ENCODE measurements around the gene EPHA3. TPM values are rescaled to one million over a fixed set of nuclear protein-coding genes. Genes with fewer than 3 reads are reported as not detected.

EPHA3 gene
- total and polyA plus RNA-seq, 2 of the 4 experiments (the other 2 are of a cell fraction) = 0.10 to 0.18 TPM

DNA sequence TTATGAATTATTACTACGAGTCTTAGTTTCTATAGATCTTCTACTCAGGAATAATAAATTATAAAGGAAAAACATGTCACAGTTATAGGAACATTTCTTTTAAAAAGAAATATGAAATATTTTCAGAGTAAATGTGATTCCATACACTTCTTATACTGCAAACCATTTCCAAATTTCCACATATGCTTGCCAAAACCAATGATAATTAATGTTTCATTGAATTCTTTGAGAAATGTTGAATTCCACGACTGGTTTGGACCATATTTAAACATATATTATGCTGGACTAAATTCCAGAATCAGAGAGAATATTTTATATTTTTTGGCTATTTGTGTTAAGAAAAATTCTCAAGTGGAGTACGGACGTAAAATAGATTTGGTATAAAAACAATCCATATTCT, 144.6 kb downstream of the EPHA3 start:
- H3K4ac ChIP-seq (ENCODE audit: low read depth, low read length) = no peak overlapping the region
- in situ Hi-C loops (cut with MboI; ENCODE audit: low sequenced_read_pairs) = no loop called here

More for the DNA sequence above, 144.6 kb downstream of the EPHA3 start:
- Histone ChIP-seq H3K56ac (ENCODE audit: extremely low read depth, insufficient read depth, low read length) (no peak overlapping the region), H3K36me3 (ENCODE audit: control insufficient read depth, insufficient read depth, low read length) (no peaks in the 10 kb centered on the region), H2BK15ac (ENCODE audit: low read depth, low read length) (no peak overlapping the region), H2AK5ac (ENCODE audit: low read depth, low read length) (no peak overlapping the region), H3K4me2 (ENCODE audit: low read depth, low read length) (no peak overlapping the region), H3K23ac (ENCODE audit: low read depth, low read length) (no peak overlapping the region), H4K8ac (ENCODE audit: low read depth in 2 of 2, low read length in 2 of 2) (no peak overlapping the region), H3K14ac (replicated peaks; ENCODE audit: low read depth, low read length) (no peak overlapping the region), H3K27ac (ENCODE audit: insufficient read depth, low read length) (no peak overlapping the region), H3K18ac (ENCODE audit: low read depth, low read length) (no peak overlapping the region), H3K4me1 (ENCODE audit: control insufficient read depth, insufficient read depth, low read length) (no peaks in the 10 kb centered on the region), H3K9ac (ENCODE audit: low read depth, low read length) (no peak overlapping the region), H2AK9ac (replicated peaks; ENCODE audit: low read depth, low read length, poor library complexity) (no peak overlapping the region), H3K27me3 (ENCODE audit: control insufficient read depth, insufficient read depth, low read length) (no peaks in the 10 kb centered on the region), H3K9me1 (ENCODE audit: insufficient read depth, low read length) (no peaks in the 10 kb centered on the region), H3K9me3 (ENCODE audit: control insufficient read depth, insufficient read depth, low read length) (no peaks in the 10 kb centered on the region), H4K5ac (ENCODE audit: low read depth, low read length) (no peak overlapping the region), H4K91ac (ENCODE audit: insufficient read depth, low read depth, low read length) (no peak overlapping the region), H3K4me3 (ENCODE audit: insufficient read depth, low read depth, low read length) (no peak overlapping the region), H2BK20ac (ENCODE audit: low read depth, low read length) (no peak overlapping the region), H2AFZ (replicated peaks; ENCODE audit: low read length, poor library complexity) (no peak overlapping the region), H2BK5ac (ENCODE audit: low read depth, low read length, poor library complexity, severe bottlenecking) (no peak overlapping the region), H3K79me1 (ENCODE audit: low read depth in 1 of 2, low read length in 2 of 2) (no peaks in the 10 kb centered on the region), H4K20me1 (ENCODE audit: insufficient read depth, low read length) (no peaks in the 10 kb centered on the region), H2BK120ac (ENCODE audit: low read depth, low read length) (no peak overlapping the region)
- ATAC-seq (ENCODE audit: low read depth) (no peak), DNase-seq (no peak)
- BruUV-seq (replicated peaks) = no TSS peak
- ChIA-PET CTCF (no interaction called here), POLR2A (ENCODE audit: unreplicated experiment) (no interaction called here)
- WGBS, 2 experiments (ENCODE audit: extremely low coverage in 2 of 2, insufficient read length in 1 of 2) = no CpG with 5 or more reads among the region's 4 CpGs
- intact Hi-C loops (cut with micrococcal nuclease) (no loop called here), dilution Hi-C loops (cut with HindIII; ENCODE audit: low sequenced_read_pairs, unreplicated experiment) (no loop called here)
- no peak for TF ChIP-seq NFE2L2 (IDR thresholded peaks at IDR 0.05; ENCODE audit: low read depth, low read length)
- no peak for TF ChIP-seq CEBPB (IDR thresholded peaks at IDR 0.05; ENCODE audit: low read depth, low read length)
- TF ChIP-seq POLR2A (IDR thresholded peaks at IDR 0.05; ENCODE audit: low read depth, low read length) = no peak
- no peak for TF ChIP-seq MXI1 (IDR thresholded peaks at IDR 0.05; ENCODE audit: borderline replicate concordance, low read depth, low read length)
- no peak for TF ChIP-seq BHLHE40 (IDR thresholded peaks at IDR 0.05; ENCODE audit: low read depth, low read length)
- TF ChIP-seq SMC3 (IDR thresholded peaks at IDR 0.05; ENCODE audit: low read depth, low read length) = no peak
- TF ChIP-seq MAFK (IDR thresholded peaks at IDR 0.05; ENCODE audit: low read depth, low read length) = no peak
- TF ChIP-seq, protein P1, sequence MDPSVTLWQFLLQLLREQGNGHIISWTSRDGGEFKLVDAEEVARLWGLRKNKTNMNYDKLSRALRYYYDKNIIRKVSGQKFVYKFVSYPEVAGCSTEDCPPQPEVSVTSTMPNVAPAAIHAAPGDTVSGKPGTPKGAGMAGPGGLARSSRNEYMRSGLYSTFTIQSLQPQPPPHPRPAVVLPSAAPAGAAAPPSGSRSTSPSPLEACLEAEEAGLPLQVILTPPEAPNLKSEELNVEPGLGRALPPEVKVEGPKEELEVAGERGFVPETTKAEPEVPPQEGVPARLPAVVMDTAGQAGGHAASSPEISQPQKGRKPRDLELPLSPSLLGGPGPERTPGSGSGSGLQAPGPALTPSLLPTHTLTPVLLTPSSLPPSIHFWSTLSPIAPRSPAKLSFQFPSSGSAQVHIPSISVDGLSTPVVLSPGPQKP (IDR thresholded peaks at IDR 0.05; ENCODE audit: borderline replicate concordance, low read depth, low read length) = no peak
- TF ChIP-seq FOS (IDR thresholded peaks at IDR 0.05; ENCODE audit: low read depth, low read length) = no peak
- TF ChIP-seq, protein P2, sequence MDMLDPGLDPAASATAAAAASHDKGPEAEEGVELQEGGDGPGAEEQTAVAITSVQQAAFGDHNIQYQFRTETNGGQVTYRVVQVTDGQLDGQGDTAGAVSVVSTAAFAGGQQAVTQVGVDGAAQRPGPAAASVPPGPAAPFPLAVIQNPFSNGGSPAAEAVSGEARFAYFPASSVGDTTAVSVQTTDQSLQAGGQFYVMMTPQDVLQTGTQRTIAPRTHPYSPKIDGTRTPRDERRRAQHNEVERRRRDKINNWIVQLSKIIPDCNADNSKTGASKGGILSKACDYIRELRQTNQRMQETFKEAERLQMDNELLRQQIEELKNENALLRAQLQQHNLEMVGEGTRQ (IDR thresholded peaks at IDR 0.05; ENCODE audit: low read depth, low read length) = no peak
- TF ChIP-seq RCOR1 (IDR thresholded peaks at IDR 0.05; ENCODE audit: insufficient replicate concordance, low read length) = no peak
- no peak for TF ChIP-seq RAD21 (IDR thresholded peaks at IDR 0.05; ENCODE audit: low read length)
- TF ChIP-seq MAZ (IDR thresholded peaks at IDR 0.05; ENCODE audit: borderline replicate concordance, low read depth, low read length) = no peak
- no peak for TF ChIP-seq RFX5 (IDR thresholded peaks at IDR 0.05; ENCODE audit: low read depth, low read length)
